ENCODE data around the gene STIM2. TPM values are rescaled to one million over a fixed set of nuclear protein-coding genes. Genes with fewer than 3 reads are reported as not detected.

Gene STIM2
- total RNA-seq, 1 experiment from 2014 or later, result 15.3 TPM

GRCh38 chr4:27040356-27040755 is 179.7 kb downstream of the STIM2 start:
- DNase-seq (ENCODE audit: low read depth), result no peak

GRCh38 chr4:27042411-27042810 is 181.8 kb downstream of the STIM2 start:
- no peak for DNase-seq (ENCODE audit: low read depth)

- no peak for DNase-seq (ENCODE audit: low read depth)
Measured at GRCh38 chr4:27043200-27043599, 182.6 kb downstream of the STIM2 start.

GRCh38 chr4:27046851-27047250 is 186.2 kb downstream of the STIM2 start:
- no peak for DNase-seq (ENCODE audit: low read depth)

GRCh38 chr4:27048429-27049238 is 188.0 kb downstream of the STIM2 start:
- DNase-seq (ENCODE audit: low read depth), result no peak

- DNase-seq (ENCODE audit: low read depth), result no peak
Measured at GRCh38 chr4:27049239-27049829, 188.7 kb downstream of the STIM2 start.

GRCh38 chr4:27050731-27051130 is 190.1 kb downstream of the STIM2 start:
- DNase-seq (ENCODE audit: low read depth), result no peak

- no peak for DNase-seq (ENCODE audit: low read depth)
Measured at GRCh38 chr4:27055221-27055760, 194.7 kb downstream of the STIM2 start.

GRCh38 chr4:27056281-27056680 is 195.6 kb downstream of the STIM2 start:
- DNase-seq (ENCODE audit: low read depth), result peak; percentile 21

- DNase-seq (ENCODE audit: low read depth), result no peak
Measured at GRCh38 chr4:27057053-27057452, 196.4 kb downstream of the STIM2 start.

- peak; percentile 43 for DNase-seq (ENCODE audit: low read depth)
Measured at GRCh38 chr4:27057662-27058061, 197.0 kb downstream of the STIM2 start.

GRCh38 chr4:27058819-27059406 is 198.3 kb downstream of the STIM2 start:
- no peak for DNase-seq (ENCODE audit: low read depth)

- DNase-seq (ENCODE audit: low read depth), result peak; percentile 28
Measured at GRCh38 chr4:27059446-27059845, 198.8 kb downstream of the STIM2 start.

- DNase-seq (ENCODE audit: low read depth), result no peak
Measured at GRCh38 chr4:27062256-27062655, 201.6 kb downstream of the STIM2 start.

- no peak for DNase-seq (ENCODE audit: low read depth)
Measured at GRCh38 chr4:27066591-27066990, 205.9 kb downstream of the STIM2 start.

- DNase-seq (ENCODE audit: low read depth), result no peak
Measured at GRCh38 chr4:27068151-27068867, 207.7 kb downstream of the STIM2 start.

Measured in Daoy (cell line).